Karpas-422 (cell line): ENCODE data around the gene CHMP2B. TPM values are rescaled to one million over a fixed set of nuclear protein-coding genes. Genes with fewer than 3 reads are reported as not detected.

Experiments used
- DNase-seq: peaks from one replicate; pipeline ENCODE4 v3.0.0-alpha.2; 2015
- H2AFZ ChIP-seq: fragments of 200-600 bp; sonication (generic); 2 replicates; pipeline ENCODE4 v1.6.1; 2014; ENCODE audit warnings: antibody characterized with exemption, low read length, mixed read lengths
- H3K27ac ChIP-seq: fragments of 200-600 bp; sonication (generic); 2 replicates; pipeline ENCODE4 v1.5.1; 2014; ENCODE audit warnings: mild to moderate bottlenecking, low read length, moderate library complexity
- H3K27me3 ChIP-seq: fragments of 200-600 bp; sonication (generic); 2 replicates; pipeline ENCODE4 v1.6.1; 2014; ENCODE audit warnings: low read length, mixed read lengths
- H3K36me3 ChIP-seq: fragments of 200-600 bp; sonication (generic); 2 replicates; pipeline ENCODE4 v1.6.1; 2014; ENCODE audit warnings: low read length, mixed read lengths; ENCODE audit not compliant: insufficient read depth
- H3K4me1 ChIP-seq: fragments of 200-600 bp; sonication (generic); 2 replicates; pipeline ENCODE4 v1.6.1; 2014; ENCODE audit warnings: mild to moderate bottlenecking, low read length, mixed read lengths
- H3K4me2 ChIP-seq: fragments of 200-600 bp; sonication (generic); 2 replicates; pipeline ENCODE4 v1.6.1; 2014; ENCODE audit warnings: low read length, low read depth, mild to moderate bottlenecking; ENCODE audit not compliant: poor library complexity, severe bottlenecking
- H3K4me3 ChIP-seq: fragments of 200-600 bp; sonication (generic); 2 replicates; pipeline ENCODE4 v1.5.1; 2014; ENCODE audit warnings: mild to moderate bottlenecking, antibody characterized with exemption, low read length, mixed read lengths
- H3K79me2 ChIP-seq: fragments of 200-600 bp; sonication (generic); 2 replicates; pipeline ENCODE4 v1.6.1; 2014; ENCODE audit warnings: mild to moderate bottlenecking, low read length, mixed read lengths
- H3K9ac ChIP-seq: fragments of 200-600 bp; sonication (generic); 2 replicates; pipeline ENCODE4 v1.6.0; 2014; ENCODE audit warnings: low read length
- H3K9me2 ChIP-seq: fragments of 200-600 bp; sonication (generic), shearing (Covaris generic); replicated peaks from 2 replicates; pipeline ENCODE4 v1.6.0; 2014; ENCODE audit warnings: mild to moderate bottlenecking, low read length, moderate library complexity; ENCODE audit not compliant: insufficient read depth
- H3K9me3 ChIP-seq: fragments of 300-700, 200-600 bp; sonication (generic); 2 replicates; pipeline ENCODE4 v1.6.1; 2014; ENCODE audit warnings: low read length, mixed read lengths
- H4K20me1 ChIP-seq: fragments of 200-600 bp; sonication (generic); 2 replicates; pipeline ENCODE4 v1.6.1; 2014; ENCODE audit warnings: mild to moderate bottlenecking, antibody characterized with exemption, low read length, low read depth; ENCODE audit not compliant: insufficient read depth
- total RNA-seq: library from RNA; depleted of rRNA; stranded (reverse); fragments of >200 nt; shearing (Covaris generic); gene quantifications from 2 replicates; pipeline ENCODE4 v1.2.3, GENCODE V29; 2014; ENCODE audit warnings: low replicate concordance; rRNA removed

The CHMP2B gene
- total RNA-seq: 10.1 and 23.0 TPM in 2 replicates

DNA sequence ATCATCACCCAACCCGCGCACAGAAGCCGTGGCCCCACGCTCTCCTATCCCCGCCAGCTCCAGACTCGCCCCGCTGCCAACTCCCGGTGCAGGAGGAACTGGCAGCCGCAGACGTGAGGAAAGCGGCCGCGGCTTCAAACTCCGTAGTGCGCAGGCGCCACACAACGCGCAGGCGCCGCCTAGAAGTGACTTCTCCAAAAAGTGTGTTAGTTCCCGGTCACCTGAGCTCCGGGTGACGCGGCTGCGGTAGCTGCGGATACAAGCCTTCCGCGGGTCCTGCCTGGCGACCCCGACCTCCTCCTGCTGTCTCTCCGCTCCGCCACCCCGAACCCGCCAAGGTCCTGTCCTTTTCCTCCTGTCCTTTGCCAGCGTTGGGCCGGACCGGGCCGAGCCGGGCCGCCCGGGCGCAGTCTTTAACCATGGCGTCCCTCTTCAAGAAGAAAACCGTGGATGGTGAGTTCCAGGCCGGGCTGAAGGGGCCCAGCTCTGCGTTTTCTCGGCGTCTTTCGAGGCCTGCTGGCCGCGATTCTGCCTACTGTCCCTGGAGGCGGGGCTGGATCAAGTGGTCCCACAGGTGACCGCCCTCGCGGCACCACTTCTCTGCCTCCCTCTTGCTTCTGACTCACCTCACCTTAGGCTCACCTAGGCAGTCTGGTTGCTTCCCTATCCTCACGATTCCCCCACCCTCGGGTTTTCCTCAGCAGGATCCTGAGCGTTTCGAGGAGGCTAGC, at the start of gene CHMP2B:
TSS of gene CHMP2B (plus strand) at position 206 of the 731 bp plus-strand sequence. CDS start at position 420, 214 bp downstream.
- no peaks in the 10 kb centered on the region for H3K36me3 ChIP-seq

DNA sequence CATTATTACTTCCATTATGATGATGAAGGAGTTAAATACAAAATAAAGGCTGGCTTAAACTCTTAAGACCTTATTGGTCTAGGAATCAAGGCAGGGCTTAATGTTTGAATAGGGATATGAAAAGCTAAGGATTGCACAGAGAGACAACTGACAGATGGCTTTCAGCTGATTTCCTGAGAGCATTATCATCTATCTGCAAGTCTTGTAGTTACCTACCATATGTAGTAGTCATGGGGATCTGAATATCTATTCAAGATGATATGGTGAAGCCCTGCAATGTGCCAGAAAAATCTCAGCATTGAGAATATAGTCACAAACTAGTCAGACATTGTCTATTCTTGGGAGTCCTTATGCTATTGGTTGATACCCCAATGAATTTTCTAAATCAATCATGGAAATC, 47.5 kb upstream of the CHMP2B start:
- no peak overlapping the region for H3K4me2 ChIP-seq
- no peak overlapping the region for H2AFZ ChIP-seq

More for the DNA sequence above, at the start of gene CHMP2B:
- peak within 1 kb of the TSS; percentile 86 for H3K4me3 ChIP-seq
- peaks cover 3% of the 10 kb centered on the region; the same call in 1 of the 2 replicates for H3K79me2 ChIP-seq
- H3K27ac ChIP-seq: no peak within 1 kb of the TSS
- H4K20me1 ChIP-seq: peaks cover 11% of the 10 kb centered on the region; the same call in 1 of the 2 replicates
- H3K9ac ChIP-seq: peak within 1 kb of the TSS; percentile 84
- H3K27me3 ChIP-seq: no peaks in the 10 kb centered on the region
- peak within 1 kb of the TSS; percentile 89 for H3K4me2 ChIP-seq
- peak; percentile 97 for DNase-seq
- peaks cover 20% of the 10 kb centered on the region for H3K4me1 ChIP-seq
- no peaks in the 10 kb centered on the region for H3K9me2 ChIP-seq
- no peaks in the 10 kb centered on the region for H3K9me3 ChIP-seq
- peak within 1 kb of the TSS; percentile 92 for H2AFZ ChIP-seq

DNA sequence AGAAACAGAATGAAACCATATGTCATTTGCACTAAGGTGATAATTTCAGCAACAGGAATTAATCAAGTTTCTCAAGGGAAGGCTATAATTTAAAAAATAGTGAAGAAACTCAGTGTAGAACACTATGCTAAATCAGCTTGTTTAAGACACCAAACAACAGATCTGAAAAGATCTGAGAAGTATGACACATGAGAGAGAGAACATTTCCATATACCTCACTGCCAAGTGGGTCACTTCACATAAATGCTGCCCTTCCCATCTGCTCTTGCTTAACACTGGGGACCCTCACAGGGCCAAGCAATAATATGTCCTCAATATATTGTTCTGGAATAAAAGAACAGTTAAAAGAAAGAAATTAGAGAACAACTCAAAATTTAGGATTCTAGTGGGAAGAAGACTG, 45.6 kb upstream of the CHMP2B start:
- no peak overlapping the region for H3K27ac ChIP-seq
- no peaks in the 10 kb centered on the region for H4K20me1 ChIP-seq
- no peaks in the 10 kb centered on the region for H3K9me2 ChIP-seq
- no peaks in the 10 kb centered on the region for H3K79me2 ChIP-seq
- no peak overlapping the region for H3K4me3 ChIP-seq
- no peaks in the 10 kb centered on the region for H3K27me3 ChIP-seq
- H3K9ac ChIP-seq: no peak overlapping the region
- DNase-seq: no peak
- H2AFZ ChIP-seq: no peak overlapping the region
- no peak overlapping the region for H3K4me2 ChIP-seq
- no peaks in the 10 kb centered on the region for H3K9me3 ChIP-seq
- no peaks in the 10 kb centered on the region for H3K36me3 ChIP-seq
- no peaks in the 10 kb centered on the region for H3K4me1 ChIP-seq

More for the DNA sequence above, 47.5 kb upstream of the CHMP2B start:
- Histone ChIP-seq H3K79me2 (no peaks in the 10 kb centered on the region), H3K4me3 (no peak overlapping the region), H4K20me1 (no peaks in the 10 kb centered on the region), H3K9ac (no peak overlapping the region), H3K9me2 (no peaks in the 10 kb centered on the region), H3K36me3 (no peaks in the 10 kb centered on the region), H3K27ac (no peak overlapping the region), H3K4me1 (no peaks in the 10 kb centered on the region), H3K27me3 (no peaks in the 10 kb centered on the region), H3K9me3 (no peaks in the 10 kb centered on the region)
- no peak for DNase-seq

DNA sequence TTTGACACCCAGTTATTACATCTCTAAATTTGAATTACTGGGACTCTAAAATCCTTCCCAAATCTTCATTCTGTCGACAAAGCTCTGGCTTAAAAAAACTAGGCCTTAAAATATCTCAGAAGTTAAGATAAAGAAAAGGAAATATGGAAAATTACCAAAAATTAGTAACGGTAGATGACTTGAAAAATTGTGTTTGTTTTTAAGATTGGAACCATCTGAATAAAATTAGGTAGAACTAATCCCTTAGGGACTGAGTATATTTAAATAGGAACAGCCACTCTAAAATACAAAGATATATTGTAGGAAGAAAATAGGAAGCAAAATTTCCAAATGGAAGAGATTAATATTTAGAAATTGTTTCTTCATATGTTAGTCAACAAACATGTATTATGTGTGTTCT, 45.1 kb upstream of the CHMP2B start:
- Histone ChIP-seq H3K36me3 (no peaks in the 10 kb centered on the region), H3K79me2 (no peaks in the 10 kb centered on the region), H3K27ac (no peak overlapping the region), H3K9ac (no peak overlapping the region), H3K4me2 (no peak overlapping the region), H3K4me1 (no peaks in the 10 kb centered on the region), H3K9me2 (no peaks in the 10 kb centered on the region), H4K20me1 (no peaks in the 10 kb centered on the region), H3K9me3 (no peaks in the 10 kb centered on the region), H2AFZ (no peak overlapping the region), H3K27me3 (no peaks in the 10 kb centered on the region), H3K4me3 (no peak overlapping the region)
- no peak for DNase-seq

GRCh38 chr3:87186608-87187159, 40.4 kb upstream of the CHMP2B start:
- H2AFZ ChIP-seq: no peak overlapping the region

GRCh38 chr3:87191175-87191574, 35.9 kb upstream of the CHMP2B start:
- no peaks in the 10 kb centered on the region for H3K79me2 ChIP-seq
- no peaks in the 10 kb centered on the region for H3K9me3 ChIP-seq
- no peak overlapping the region for H3K27ac ChIP-seq
- H2AFZ ChIP-seq: no peak overlapping the region
- no peaks in the 10 kb centered on the region for H4K20me1 ChIP-seq
- H3K4me2 ChIP-seq: no peak overlapping the region
- no peaks in the 10 kb centered on the region for H3K4me1 ChIP-seq
- no peaks in the 10 kb centered on the region for H3K27me3 ChIP-seq
- no peak overlapping the region for H3K4me3 ChIP-seq
- DNase-seq: no peak
- no peaks in the 10 kb centered on the region for H3K36me3 ChIP-seq
- H3K9ac ChIP-seq: no peak overlapping the region
- no peaks in the 10 kb centered on the region for H3K9me2 ChIP-seq

More at GRCh38 chr3:87186608-87187159, 40.4 kb upstream of the CHMP2B start:
- no peak overlapping the region for H3K27ac ChIP-seq
- no peaks in the 10 kb centered on the region for H4K20me1 ChIP-seq
- no peaks in the 10 kb centered on the region for H3K4me1 ChIP-seq
- H3K9ac ChIP-seq: no peak overlapping the region
- DNase-seq: no peak
- no peaks in the 10 kb centered on the region for H3K36me3 ChIP-seq
- H3K27me3 ChIP-seq: no peaks in the 10 kb centered on the region
- H3K79me2 ChIP-seq: no peaks in the 10 kb centered on the region
- H3K4me3 ChIP-seq: no peak overlapping the region
- no peaks in the 10 kb centered on the region for H3K9me2 ChIP-seq
- no peak overlapping the region for H3K4me2 ChIP-seq
- no peaks in the 10 kb centered on the region for H3K9me3 ChIP-seq

- no peaks in the 10 kb centered on the region for H3K27me3 ChIP-seq
- H4K20me1 ChIP-seq: no peaks in the 10 kb centered on the region
- no peaks in the 10 kb centered on the region for H3K9me3 ChIP-seq
- H3K27ac ChIP-seq: no peak overlapping the region
- H3K4me3 ChIP-seq: no peak overlapping the region
- H3K9me2 ChIP-seq: no peaks in the 10 kb centered on the region
- no peak overlapping the region for H3K4me2 ChIP-seq
- H3K36me3 ChIP-seq: no peaks in the 10 kb centered on the region
- H2AFZ ChIP-seq: no peak overlapping the region
- no peaks in the 10 kb centered on the region for H3K79me2 ChIP-seq
- H3K9ac ChIP-seq: no peak overlapping the region
- DNase-seq: no peak
- no peaks in the 10 kb centered on the region for H3K4me1 ChIP-seq
These were observed 35.5 kb upstream of the CHMP2B start for GRCh38 chr3:87191641-87192040.

GRCh38 chr3:87196879-87197278, 30.2 kb upstream of the CHMP2B start:
- no peaks in the 10 kb centered on the region for H3K4me1 ChIP-seq
- H3K9ac ChIP-seq: no peak overlapping the region
- no peak overlapping the region for H3K27ac ChIP-seq
- H3K4me2 ChIP-seq: no peak overlapping the region
- no peaks in the 10 kb centered on the region for H4K20me1 ChIP-seq
- no peak for DNase-seq
- no peak overlapping the region for H2AFZ ChIP-seq
- no peaks in the 10 kb centered on the region for H3K9me3 ChIP-seq
- H3K79me2 ChIP-seq: no peaks in the 10 kb centered on the region
- H3K36me3 ChIP-seq: no peaks in the 10 kb centered on the region
- no peaks in the 10 kb centered on the region for H3K27me3 ChIP-seq
- H3K9me2 ChIP-seq: no peaks in the 10 kb centered on the region
- H3K4me3 ChIP-seq: no peak overlapping the region
